Measurements from ENCODE around the gene CD300C.
"Not testable (repeated sequence)": the region's sequence is repeated elsewhere in the genome, so short reads cannot be mapped to it uniquely, and the experiment has no call there.

CD300C gene

DNA sequence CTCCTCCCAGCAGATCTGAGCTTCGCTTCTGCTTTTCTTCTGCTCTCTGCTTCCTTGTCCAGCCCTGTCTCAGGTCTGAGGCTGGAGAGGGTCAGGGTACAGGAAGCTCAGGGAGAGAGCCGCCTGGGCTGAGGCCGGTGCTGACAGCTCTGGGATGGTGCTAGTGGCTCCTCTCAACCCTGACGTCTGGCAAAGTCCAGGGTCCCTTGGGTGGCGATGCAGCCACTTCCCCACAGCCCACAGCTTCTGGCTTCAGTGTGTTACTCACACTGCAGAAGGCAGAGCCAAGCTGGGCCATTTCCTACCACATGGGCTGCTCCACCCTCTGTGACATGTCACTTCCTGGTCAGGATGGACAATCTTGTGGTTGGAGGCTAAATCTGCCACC is at the start of gene CD300C:
TSS of gene CD300C (minus strand) at position 273 of the 388 bp plus-strand sequence. CDS start 333 bp downstream, outside the sequence.
- no peak for DNase-seq (ENCODE audit: low read depth)

DNA sequence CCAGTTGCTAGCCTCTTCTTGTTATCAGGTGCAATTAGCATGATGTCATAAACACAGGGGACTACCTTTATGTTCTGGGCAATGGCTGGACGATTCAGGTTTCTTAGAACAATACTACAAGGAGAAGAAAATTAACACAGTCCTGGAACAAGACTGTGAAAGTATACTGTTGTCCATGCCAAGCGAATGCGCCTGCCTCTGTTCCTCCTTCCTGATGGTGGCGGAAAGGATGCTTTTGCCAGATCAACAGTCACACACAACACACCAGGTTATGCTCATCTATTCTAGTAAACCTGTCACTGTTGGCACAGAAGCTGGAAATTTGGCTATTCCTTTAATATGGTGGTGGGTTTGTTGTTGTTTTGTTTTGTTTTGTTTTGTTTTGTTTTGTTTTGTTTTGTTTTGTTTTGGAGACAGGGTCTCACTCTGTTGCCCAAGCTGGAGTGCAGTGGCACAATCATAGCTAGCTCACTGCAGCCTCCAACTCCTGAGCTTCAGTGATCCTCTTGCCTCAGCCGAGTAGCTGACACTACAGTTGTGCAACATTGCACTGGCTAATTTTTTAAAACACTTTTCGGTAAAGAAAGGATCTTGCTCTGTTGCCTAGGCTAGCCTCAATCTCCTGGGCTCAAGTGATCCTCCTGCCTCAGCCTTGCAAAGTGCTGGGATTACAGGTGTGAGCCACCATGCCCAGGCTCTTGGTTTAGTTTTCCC is 49.3 kb upstream of the CD300C start:
- no peak for DNase-seq (ENCODE audit: low read depth)

GRCh38 chr17:74592087-74592990 is 46.4 kb upstream of the CD300C start, which contains the start of gene CD300LD:
Gene CD300LD (minus strand): TSS chr17:74592283. CDS start chr17:74592202, 81 bp downstream.
- DNase-seq (ENCODE audit: low read depth), result no peak

- DNase-seq (ENCODE audit: low read depth), result no peak
Observed at GRCh38 chr17:74591503-74591902, 45.6 kb upstream of the CD300C start.

DNA sequence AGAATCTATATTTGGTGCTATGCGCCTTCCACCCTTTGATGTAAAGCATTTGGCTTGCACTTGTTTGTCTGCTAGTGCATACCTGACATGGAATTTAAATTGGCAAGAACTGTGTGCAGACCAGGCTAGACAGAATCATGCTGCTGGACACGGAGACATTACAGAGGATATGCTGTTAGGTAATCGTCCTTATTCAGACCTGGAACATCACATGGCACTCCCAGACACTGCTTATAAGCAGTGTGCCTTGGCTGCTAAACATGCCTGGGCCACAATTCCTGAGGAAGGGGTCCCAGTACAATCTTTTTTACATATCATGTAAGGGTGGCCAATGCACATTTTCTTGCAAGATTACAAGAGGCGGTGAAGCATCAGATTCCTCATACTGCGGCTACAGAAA is 39.8 kb upstream of the CD300C start:
- DNase-seq (ENCODE audit: low read depth), result no peak

GRCh38 chr17:74584292-74585060 is 38.6 kb upstream of the CD300C start:
- no peak for DNase-seq (ENCODE audit: low read depth)

DNA sequence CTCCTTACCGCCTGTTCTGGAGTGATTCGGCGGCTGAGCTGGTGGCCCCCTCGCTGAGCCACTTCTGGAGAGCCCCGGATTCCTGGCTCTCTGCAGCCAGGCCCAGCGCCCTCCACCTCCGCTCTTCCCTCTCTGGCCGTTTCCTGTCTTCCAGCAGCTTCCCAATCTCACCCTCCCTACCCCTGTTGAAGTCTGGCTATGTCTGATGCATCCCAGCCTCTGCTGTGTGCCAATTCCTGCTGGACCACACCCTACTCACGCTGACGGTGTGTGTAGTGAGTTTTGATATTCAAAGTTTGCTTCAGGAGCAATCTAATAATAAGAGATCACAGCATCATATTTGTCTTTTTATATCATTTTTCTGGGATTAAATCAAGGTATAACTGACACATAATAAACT is 36.7 kb upstream of the CD300C start:
- no peak for DNase-seq (ENCODE audit: low read depth)

DNA sequence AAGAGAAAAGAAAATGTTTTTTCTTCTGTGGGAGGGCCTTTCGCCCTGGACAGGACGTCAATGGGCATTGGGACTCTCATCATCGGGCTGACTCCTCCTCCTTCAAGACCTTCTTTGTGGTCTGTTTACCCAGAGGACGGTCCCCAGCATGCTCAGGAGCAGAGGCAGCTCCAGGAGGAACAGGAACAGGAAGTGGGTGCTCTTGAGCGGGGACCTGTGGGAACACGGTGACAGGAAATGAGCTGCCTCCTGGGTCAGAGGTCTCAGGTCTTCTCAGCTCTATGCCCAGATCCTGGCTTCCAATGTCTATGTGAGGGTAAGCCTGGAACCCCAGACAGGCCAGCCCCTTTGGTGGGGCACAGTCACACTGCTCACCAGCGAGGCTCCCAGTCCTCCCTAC is 34.0 kb upstream of the CD300C start:
- DNase-seq (ENCODE audit: low read depth), result no peak

DNA sequence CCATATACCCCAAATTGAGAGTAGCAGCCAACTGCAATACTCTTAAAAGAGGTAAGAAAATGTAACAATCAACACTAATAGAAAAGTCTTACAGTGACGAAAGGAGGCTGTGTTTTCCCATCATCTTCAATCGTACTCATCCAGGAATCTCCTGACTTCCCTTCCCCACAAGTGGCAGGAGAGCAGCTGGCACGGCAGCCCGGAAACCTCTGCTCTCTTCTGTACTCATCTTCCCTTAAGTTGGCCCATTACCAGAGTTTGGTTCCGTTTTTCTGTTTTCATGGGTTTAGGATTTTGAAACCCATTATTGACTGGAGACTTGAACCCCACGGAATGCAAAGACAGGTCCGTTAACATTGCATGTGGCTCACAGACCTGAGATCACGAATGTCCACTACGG is 33.1 kb upstream of the CD300C start:
- no peak for DNase-seq (ENCODE audit: low read depth)

GRCh38 chr17:74574489-74575142 is 28.7 kb upstream of the CD300C start:
- DNase-seq (ENCODE audit: low read depth), result no peak

GRCh38 chr17:74573635-74574034 is 27.7 kb upstream of the CD300C start:
- DNase-seq (ENCODE audit: low read depth), result not testable (repeated sequence)

DNA sequence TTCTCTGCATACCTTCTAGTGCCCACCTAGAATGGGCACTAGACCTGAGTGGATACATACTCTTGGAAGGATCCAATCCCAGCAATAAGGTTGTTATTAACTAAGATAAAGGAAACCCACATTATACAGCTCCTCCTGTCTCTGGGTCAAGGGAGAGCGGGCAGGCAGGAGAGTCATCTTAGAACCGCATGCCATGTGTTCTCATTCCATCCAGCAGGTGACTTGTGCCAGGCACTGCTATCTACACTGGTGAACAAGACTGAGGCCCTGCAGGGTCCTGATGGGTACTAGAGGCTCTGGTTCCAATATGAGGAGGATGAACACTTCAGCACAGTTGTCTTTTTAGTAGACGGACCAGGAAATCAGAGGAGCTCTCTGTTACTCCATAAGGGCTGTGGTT is 27.3 kb upstream of the CD300C start:
- no peak for DNase-seq (ENCODE audit: low read depth)

GRCh38 chr17:74571621-74572270 is 25.8 kb upstream of the CD300C start:
- no peak for DNase-seq (ENCODE audit: low read depth)

DNA sequence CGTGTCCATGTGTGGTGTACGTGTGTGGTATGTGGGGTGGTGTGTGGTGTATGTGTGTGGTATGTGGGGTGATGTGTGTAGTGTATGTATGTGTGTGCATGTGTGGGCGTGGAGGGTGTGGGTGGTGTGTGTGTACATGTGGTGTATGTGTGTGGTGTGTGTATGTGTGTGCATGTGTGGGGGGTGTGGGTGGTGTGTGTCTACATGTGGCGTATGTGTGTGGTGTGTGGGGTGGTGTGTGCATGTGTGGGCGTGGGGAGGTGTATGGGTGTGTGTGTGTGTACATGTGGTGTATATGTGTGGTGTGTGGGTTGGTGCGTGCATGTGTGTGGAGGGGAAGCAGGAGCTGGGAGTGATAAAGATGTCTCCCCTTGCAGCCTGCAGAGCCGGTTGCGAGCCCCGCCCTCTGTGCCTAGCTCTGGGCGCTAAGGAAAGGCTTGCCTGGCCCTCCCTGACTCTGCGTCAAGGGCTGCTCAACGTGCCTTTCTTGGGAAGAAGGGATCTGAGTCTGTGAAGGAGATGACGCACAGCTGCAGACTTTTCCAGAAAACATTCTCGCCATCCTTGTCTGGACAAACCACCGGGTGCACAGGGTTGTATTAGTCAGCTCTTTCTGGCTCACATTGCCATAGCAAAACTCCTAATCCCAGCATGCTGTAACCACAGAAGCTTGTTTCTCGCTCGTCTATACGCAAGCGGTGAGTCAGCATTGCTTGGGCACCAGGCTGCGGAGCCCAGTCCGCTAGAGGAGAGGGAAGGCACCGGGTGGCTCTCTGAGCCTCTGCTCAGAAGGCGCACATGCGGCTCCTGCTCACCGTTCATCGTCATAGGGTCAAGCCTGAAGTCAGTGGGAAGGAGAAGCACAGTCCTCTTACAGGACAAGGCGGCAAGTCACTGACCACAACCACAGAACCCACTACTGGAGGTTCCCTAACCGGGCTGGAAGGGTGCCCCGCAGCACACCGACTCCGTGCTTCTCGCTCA is 23.4 kb upstream of the CD300C start:
- peak; percentile 60 for DNase-seq (ENCODE audit: low read depth)

DNA sequence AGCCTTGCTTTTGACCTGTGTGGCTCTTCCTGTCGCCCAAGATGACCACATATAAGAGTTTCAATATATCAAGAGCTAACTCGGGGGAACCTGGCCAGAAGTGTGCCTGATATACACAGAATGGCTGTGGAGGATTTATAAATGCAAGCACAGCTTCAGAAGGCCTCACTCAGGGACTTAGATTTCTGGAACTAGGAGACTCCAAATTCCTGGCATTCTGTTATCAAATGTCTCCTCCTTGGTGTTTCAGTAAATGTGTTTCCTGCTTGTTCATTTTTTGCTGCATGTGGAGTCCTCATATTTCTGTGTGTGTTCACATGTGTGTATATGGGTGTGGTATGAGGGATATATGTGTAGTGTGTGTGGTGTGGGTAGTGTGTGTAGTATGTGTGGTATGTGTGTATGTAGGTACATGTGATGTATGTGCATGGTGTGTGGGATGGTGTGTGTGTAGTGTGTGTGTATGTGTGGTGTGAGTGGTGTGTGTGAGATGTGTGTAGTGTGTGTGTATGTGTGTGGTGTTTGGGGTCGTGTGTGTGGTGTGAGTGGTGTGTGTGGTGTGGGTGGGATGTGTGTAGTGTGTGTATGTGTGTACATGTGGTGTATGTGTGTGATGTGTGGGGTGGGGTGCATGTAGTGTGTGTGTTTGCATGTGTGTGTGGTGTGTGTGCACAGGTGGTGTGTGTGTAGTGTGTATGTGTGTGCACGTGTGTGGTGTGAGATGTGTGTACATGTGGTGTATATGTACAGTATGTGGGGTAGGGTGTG is 22.4 kb upstream of the CD300C start:
- DNase-seq (ENCODE audit: low read depth), result no peak

- DNase-seq (ENCODE audit: low read depth), result no peak
Observed at GRCh38 chr17:74567397-74567796, 21.5 kb upstream of the CD300C start, which contains the start of gene CD300H. Gene CD300H (minus strand): TSS chr17:74567509.

DNA sequence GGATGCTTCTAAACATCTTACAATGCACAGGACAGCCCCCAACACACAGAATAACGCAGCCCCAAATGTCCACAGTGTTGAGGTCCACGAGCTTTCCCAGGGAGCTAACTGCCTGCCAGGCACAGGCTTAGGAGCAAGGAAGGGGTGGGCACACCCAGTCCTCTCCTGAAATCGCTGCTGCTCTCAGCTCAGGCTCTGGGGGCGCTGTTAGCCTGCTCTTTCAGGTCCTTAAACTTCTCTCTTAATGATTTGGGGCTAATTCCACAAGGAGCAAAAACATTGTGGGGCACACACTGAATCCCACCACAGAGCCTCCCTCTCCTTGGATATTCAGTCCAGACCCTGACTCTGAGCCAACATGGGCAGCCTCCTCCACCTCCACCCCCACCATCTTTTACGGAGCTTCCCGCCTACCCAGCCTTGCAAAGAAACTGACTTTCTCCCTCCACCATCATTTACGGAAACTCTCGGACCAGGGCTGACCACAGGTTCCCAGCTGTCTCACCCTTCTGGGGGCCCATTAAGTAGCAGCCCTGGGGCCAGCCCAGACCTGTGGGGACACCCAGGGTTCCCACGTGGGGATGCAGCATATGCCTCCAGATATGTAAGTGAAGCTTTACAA is 20.3 kb upstream of the CD300C start:
- DNase-seq (ENCODE audit: low read depth), result no peak

DNA sequence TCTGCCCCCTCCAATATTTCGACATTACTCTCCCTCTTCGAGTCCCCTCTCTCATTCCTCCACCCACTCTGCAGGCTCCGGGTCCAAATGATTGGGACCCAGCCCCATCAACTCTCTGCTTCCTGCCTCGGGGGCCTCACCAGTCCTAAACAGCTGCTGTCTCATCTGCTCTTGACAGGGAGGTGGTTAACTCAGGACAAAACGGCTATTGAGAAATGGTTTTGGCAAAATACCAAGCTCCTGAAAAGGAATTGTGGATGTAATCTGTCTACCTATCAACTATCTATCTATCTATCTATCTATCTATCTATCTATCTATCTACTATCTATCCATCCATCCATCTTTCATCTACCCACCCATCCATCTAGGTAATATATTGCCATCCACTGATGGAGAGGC is 19.2 kb upstream of the CD300C start:
- no peak for DNase-seq (ENCODE audit: low read depth)

- DNase-seq (ENCODE audit: low read depth), result no peak
Observed at GRCh38 chr17:74563358-74563757, 17.4 kb upstream of the CD300C start.
